ENCODE data around the gene EFNA5. TPM values are rescaled to one million over a fixed set of nuclear protein-coding genes. Genes with fewer than 3 reads are reported as not detected.

The EFNA5 gene
- polyA plus RNA-seq, 1 of the 3 experiments (the other 2 are of a cell fraction), result 0.81 TPM

DNA sequence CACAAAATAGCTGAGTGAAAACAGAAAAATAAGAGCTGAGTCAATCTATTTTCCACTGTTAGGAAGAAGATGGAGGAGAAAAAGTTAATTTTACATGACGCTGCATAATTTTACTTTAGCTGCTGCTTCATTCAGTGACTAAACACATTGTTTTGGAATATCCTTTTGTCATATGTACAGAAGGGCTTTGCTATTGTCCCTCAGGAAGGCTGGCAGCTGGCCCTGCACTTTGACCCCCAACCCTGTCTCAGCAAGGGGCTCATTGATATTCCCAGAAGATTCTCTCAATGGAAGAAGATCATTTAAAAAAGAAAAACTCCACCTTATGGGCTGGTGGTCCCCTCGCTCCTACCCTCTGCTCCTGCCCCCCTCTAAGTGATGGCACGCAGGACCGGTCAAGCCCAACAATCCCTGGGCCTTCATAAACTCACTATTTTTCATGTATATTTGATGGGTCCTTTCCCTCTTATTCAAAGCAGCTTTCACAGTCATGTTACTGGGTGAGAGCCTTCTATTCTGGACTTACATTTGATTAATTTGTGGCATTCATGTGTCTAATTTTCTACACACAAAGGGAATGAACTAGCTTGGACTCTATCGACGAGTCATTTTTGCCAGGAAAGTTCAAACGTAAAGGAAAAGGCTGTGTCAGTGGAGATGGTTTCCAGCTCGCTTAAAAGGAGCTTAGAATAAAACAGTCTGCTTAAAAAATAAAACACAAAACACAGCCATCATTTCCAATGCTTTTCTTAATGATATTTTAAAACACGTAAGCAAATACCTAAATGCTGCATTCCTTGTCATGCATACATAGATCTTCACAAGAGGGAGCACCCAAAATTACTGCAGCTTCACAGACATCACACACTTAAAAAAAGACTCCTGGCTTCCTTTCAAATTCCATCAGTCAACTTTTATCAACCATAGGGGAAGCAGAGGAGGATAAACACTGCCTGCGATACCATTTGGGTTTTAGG, 104.7 kb downstream of the EFNA5 start:
- Histone ChIP-seq H3K9me3 (no peaks in the 10 kb centered on the region), H3K27me3 (ENCODE audit: insufficient read depth) (no peaks in the 10 kb centered on the region), H3F3A (replicated peaks; ENCODE audit: insufficient read depth) (no peaks in the 10 kb centered on the region), H3K4me1 (ENCODE audit: control insufficient read depth in 1 of 2, insufficient read depth in 2 of 2, low read depth in 1 of 2, low read length in 1 of 2) (peaks cover 0 to 16% of the 10 kb centered on the region in 2 experiments; a peak in 3 of 4 replicates), H3K36me3 (replicated peaks in 1 of 2; ENCODE audit: control insufficient read depth in 1 of 2, insufficient read depth in 2 of 2, low read length in 1 of 2) (no peaks in the 10 kb centered on the region), H3K9ac (no peak overlapping the region), H3K4me3 (ENCODE audit: low read depth in 2 of 2, low read length in 1 of 2) (no peak overlapping the region), H3K79me2 (ENCODE audit: insufficient read depth) (no peaks in the 10 kb centered on the region), H3K27ac (ENCODE audit: low read depth in 2 of 2, low read length in 1 of 2) (no peak overlapping the region), H3K4me2 (no peak overlapping the region), H4K20me1 (ENCODE audit: insufficient read depth) (no peaks in the 10 kb centered on the region), H2AFZ (ENCODE audit: low read depth) (no peak overlapping the region; the same call in 1 of the 2 replicates), H3K9me2 (no peaks in the 10 kb centered on the region)
- no peak for TF ChIP-seq EZH2phosphoT487 (IDR thresholded peaks at IDR 0.05; ENCODE audit: borderline replicate concordance, low read depth)
- TF ChIP-seq, protein P1, sequence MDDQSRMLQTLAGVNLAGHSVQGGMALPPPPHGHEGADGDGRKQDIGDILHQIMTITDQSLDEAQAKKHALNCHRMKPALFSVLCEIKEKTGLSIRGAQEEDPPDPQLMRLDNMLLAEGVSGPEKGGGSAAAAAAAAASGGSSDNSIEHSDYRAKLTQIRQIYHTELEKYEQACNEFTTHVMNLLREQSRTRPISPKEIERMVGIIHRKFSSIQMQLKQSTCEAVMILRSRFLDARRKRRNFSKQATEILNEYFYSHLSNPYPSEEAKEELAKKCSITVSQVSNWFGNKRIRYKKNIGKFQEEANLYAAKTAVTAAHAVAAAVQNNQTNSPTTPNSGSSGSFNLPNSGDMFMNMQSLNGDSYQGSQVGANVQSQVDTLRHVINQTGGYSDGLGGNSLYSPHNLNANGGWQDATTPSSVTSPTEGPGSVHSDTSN (IDR thresholded peaks at IDR 0.05), result no peak
- no peak for TF ChIP-seq NRF1 (IDR thresholded peaks at IDR 0.05; ENCODE audit: low read depth, low read length)
- TF ChIP-seq JUND (IDR thresholded peaks at IDR 0.05), result no peak
- TF ChIP-seq, protein P2, sequence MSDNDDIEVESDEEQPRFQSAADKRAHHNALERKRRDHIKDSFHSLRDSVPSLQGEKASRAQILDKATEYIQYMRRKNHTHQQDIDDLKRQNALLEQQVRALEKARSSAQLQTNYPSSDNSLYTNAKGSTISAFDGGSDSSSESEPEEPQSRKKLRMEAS (IDR thresholded peaks at IDR 0.05; ENCODE audit: low read depth), result no peak
- TF ChIP-seq CHD2 (IDR thresholded peaks at IDR 0.05; ENCODE audit: low read length, partially characterized antibody), result no peak
- no peak for TF ChIP-seq GATA2 (CRISPR knock-in tag; IDR thresholded peaks at IDR 0.05)
- ChIA-PET POLR2A (no interaction called here), CTCF (interaction anchor here (0.5 to 1.7 kb wide), 2 partner anchors 11 to 1390 kb away, joined by 4 to 6 read pairs; no protein-coding TSS in a partner anchor)
- 87% methylated on average over 10 of the region's 10 CpGs for WGBS (ENCODE audit: low lambda C conversion rate)
- no peak for DNase-seq

DNA sequence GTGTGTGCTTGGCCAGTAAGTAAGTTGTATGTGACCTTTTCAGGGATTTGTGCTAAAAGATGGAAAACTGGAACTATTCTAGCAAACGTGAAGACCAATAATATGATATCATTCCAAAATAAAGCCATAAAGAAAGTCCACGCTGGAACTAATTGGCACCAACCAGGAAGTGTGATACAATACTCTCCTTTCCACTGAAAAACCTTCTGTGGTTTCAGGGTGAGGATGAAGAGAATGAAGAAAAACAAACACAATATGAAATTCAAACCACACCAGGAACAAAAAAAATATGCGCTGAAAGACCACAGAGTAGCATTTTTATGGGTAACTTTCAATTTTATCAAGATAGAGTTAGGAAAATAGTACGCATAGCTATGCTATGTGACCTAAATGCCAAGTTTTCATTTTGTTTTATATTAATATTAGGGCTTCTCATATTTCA, 105.8 kb downstream of the EFNA5 start:
- Histone ChIP-seq H3K79me2 (ENCODE audit: insufficient read depth) (no peaks in the 10 kb centered on the region), H4K20me1 (ENCODE audit: insufficient read depth) (no peaks in the 10 kb centered on the region), H3K9me2 (no peaks in the 10 kb centered on the region), H3K27ac (ENCODE audit: low read depth in 2 of 2, low read length in 1 of 2) (no peak overlapping the region), H3K4me2 (no peak overlapping the region), H3K9me3 (no peaks in the 10 kb centered on the region), H3K36me3 (replicated peaks in 1 of 2; ENCODE audit: control insufficient read depth in 1 of 2, insufficient read depth in 2 of 2, low read length in 1 of 2) (no peaks in the 10 kb centered on the region), H3K4me3 (ENCODE audit: low read depth in 2 of 2, low read length in 1 of 2) (no peak overlapping the region), H3K27me3 (ENCODE audit: insufficient read depth) (no peaks in the 10 kb centered on the region), H3K4me1 (ENCODE audit: control insufficient read depth in 1 of 2, insufficient read depth in 2 of 2, low read depth in 1 of 2, low read length in 1 of 2) (peaks cover 0 to 8% of the 10 kb centered on the region in 2 experiments; a peak in 2 of 4 replicates), H2AFZ (ENCODE audit: low read depth) (no peak overlapping the region), H3F3A (replicated peaks; ENCODE audit: insufficient read depth) (no peaks in the 10 kb centered on the region), H3K9ac (no peak overlapping the region)
- no peak for DNase-seq
- 82% methylated on average over 4 of the region's 4 CpGs for WGBS (ENCODE audit: low lambda C conversion rate)
- ChIA-PET POLR2A (no interaction called here), CTCF (no interaction called here)
- TF ChIP-seq MXI1 (IDR thresholded peaks at IDR 0.05; ENCODE audit: low read depth, low read length) (no peak), TCF12 (IDR thresholded peaks at IDR 0.05) (peak; percentile 25; the same call in 1 of the 2 replicates), TAF1 (IDR thresholded peaks at IDR 0.05; ENCODE audit: borderline replicate concordance, low read depth, low read length) (no peak)
- TF ChIP-seq, protein P3, sequence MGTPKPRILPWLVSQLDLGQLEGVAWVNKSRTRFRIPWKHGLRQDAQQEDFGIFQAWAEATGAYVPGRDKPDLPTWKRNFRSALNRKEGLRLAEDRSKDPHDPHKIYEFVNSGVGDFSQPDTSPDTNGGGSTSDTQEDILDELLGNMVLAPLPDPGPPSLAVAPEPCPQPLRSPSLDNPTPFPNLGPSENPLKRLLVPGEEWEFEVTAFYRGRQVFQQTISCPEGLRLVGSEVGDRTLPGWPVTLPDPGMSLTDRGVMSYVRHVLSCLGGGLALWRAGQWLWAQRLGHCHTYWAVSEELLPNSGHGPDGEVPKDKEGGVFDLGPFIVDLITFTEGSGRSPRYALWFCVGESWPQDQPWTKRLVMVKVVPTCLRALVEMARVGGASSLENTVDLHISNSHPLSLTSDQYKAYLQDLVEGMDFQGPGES (IDR thresholded peaks at IDR 0.05; ENCODE audit: low read depth, low read length), result no peak

Measured in SK-N-SH (cell line).